PFSK-1 (cell line): ENCODE measurements around the gene RAP1A.

Source experiments
- FOXP2 ChIP-seq: optimal IDR thresholded peaks from 2 replicates; pipeline ENCODE3; 2011; ENCODE audit warnings: borderline replicate concordance, control low read depth, inconsistent platforms; ENCODE audit not compliant: insufficient read depth; ENCODE audit errors: extremely low read length, extremely low read depth
- POLR2AphosphoS5 ChIP-seq: IDR thresholded peaks from 2 replicates; pipeline ENCODE4 v1.6.1; 2012; ENCODE audit warnings: low read depth, mild to moderate bottlenecking, control low read depth, low read length, moderate library complexity
- SIN3A ChIP-seq: IDR thresholded peaks from 2 replicates; pipeline ENCODE4 v1.6.1; 2012; ENCODE audit warnings: mild to moderate bottlenecking, low read length, moderate library complexity, borderline replicate concordance; ENCODE audit not compliant: insufficient read depth
- TAF1 ChIP-seq: IDR thresholded peaks from 2 replicates; pipeline ENCODE4 v1.6.1; 2012; ENCODE audit warnings: low read length, control low read depth, borderline replicate concordance; ENCODE audit not compliant: insufficient read depth
- TF ChIP-seq, protein P1 (sequence below), 2 experiments: IDR thresholded peaks; 2 replicates each; pipeline versions ENCODE4 v1.6.1 to v1.8.0; 2011 to 2012; ENCODE audit warnings: low read depth in 2 of 2, low read length in 2 of 2, control low read depth in 1 of 2, inconsistent platforms in 1 of 2, mild to moderate bottlenecking in 1 of 2, moderate library complexity in 1 of 2; ENCODE audit not compliant: insufficient read depth in 1 of 2

The RAP1A gene

DNA sequence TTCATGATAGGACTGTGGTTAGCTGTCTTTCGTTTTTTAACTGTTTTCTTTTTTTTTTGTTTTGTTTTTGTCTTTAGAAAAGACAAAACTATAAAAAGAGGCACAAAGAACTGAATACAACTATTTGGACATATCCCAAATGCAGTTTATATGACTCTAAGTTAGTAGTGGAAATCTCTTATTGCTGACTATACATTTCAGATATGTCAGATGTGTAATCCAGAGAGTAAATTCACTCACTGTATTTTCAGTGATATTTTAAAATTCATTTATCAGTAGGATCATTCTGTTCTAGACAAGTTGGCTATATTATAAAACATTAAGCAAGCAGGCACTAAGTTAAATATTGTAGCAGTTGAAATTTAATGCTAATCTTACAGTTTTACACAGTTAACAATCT is 5.7 kb downstream of the RAP1A start:
- TF ChIP-seq POLR2AphosphoS5, result no peak
- TF ChIP-seq TAF1, result no peak
- TF ChIP-seq FOXP2, result no peak
- TF ChIP-seq SIN3A, result no peak
- TF ChIP-seq, protein P1, sequence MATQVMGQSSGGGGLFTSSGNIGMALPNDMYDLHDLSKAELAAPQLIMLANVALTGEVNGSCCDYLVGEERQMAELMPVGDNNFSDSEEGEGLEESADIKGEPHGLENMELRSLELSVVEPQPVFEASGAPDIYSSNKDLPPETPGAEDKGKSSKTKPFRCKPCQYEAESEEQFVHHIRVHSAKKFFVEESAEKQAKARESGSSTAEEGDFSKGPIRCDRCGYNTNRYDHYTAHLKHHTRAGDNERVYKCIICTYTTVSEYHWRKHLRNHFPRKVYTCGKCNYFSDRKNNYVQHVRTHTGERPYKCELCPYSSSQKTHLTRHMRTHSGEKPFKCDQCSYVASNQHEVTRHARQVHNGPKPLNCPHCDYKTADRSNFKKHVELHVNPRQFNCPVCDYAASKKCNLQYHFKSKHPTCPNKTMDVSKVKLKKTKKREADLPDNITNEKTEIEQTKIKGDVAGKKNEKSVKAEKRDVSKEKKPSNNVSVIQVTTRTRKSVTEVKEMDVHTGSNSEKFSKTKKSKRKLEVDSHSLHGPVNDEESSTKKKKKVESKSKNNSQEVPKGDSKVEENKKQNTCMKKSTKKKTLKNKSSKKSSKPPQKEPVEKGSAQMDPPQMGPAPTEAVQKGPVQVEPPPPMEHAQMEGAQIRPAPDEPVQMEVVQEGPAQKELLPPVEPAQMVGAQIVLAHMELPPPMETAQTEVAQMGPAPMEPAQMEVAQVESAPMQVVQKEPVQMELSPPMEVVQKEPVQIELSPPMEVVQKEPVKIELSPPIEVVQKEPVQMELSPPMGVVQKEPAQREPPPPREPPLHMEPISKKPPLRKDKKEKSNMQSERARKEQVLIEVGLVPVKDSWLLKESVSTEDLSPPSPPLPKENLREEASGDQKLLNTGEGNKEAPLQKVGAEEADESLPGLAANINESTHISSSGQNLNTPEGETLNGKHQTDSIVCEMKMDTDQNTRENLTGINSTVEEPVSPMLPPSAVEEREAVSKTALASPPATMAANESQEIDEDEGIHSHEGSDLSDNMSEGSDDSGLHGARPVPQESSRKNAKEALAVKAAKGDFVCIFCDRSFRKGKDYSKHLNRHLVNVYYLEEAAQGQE (IDR thresholded peaks at IDR 0.05; ENCODE audit: insufficient read depth in 1 of 2, low read depth in 2 of 2, low read length in 2 of 2), result no peak

DNA sequence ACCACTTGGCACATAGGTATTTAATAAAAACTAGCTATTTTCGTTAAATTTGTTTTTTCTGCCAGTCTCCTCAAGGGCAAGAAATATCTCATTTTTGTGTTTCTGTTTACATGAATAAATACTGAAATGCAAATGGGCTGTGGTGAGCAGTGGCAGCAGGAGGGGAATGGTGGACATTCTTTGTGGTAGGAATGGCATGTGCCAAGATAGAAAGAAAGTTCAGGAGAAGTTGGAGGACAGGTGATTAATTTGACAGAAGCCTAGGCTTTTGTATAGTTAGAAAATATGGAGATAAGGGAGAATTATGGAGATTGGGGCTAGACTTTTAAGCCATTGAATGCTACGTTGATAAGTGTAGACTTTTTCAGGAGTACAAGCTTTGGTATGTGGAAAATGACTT is 8.6 kb downstream of the RAP1A start:
- TF ChIP-seq POLR2AphosphoS5 (no peak), TAF1 (no peak), SIN3A (no peak), FOXP2 (no peak)
- TF ChIP-seq, protein P1 (IDR thresholded peaks at IDR 0.05; ENCODE audit: insufficient read depth in 1 of 2, low read depth in 2 of 2, low read length in 2 of 2), result no peak

DNA sequence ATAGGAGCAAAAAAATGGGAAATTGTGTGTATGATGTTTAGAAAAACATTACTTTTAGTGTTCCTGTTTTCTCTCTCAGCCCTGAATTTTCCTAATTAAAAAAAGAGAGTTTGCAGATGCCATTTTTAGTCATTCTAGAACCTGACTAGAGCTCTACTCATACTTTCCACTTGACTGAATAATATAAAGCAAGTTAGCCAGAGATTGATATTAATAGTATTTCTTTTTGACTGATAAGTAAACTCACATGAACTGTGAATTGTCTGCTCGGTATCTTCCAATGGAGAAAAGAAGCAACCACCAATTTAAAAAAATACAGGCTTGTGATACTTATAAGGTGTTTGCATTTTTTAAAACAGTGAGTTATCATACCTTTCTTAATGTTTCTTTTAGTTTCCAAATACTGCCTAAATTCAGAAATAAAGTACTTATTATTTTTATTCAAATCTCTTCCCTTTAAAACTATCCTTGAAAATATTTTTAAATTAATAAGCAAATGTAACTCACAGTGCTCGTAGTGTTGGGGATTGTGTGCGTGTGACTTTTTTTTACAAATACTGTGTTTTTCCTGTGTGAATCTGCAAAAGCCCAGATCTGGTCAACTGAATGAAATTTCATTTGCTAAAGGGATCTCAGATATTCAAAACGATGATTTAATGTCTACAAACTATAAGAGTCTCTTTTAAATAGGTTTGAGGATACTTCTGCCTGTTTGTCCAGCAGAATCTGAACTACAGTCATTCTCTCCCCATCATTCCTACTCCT is 9.8 kb downstream of the RAP1A start:
- TF ChIP-seq, protein P1 (IDR thresholded peaks at IDR 0.05; ENCODE audit: insufficient read depth in 1 of 2, low read depth in 2 of 2, low read length in 2 of 2), result no peak
- TF ChIP-seq TAF1 (no peak), POLR2AphosphoS5 (no peak), SIN3A (no peak), FOXP2 (no peak)

DNA sequence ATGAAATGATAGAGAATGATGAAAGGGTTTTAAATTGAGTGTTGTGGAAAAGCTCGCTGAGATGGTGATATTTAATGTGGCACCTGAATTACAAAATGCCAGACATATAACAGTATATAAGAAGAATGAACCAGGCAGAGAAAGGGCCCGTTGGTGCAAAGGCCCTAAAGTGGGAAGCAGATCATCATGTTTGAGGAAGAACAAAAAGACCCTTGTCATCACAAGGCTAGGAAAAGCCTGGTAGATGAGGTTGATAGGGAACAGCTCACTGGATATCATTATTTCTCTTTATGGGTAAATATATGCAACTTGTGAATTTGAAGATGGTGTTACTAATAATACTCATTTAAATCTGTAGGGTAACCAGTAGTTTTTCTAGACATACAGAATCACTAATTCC is 11.0 kb downstream of the RAP1A start:
- TF ChIP-seq, protein P1 (IDR thresholded peaks at IDR 0.05; ENCODE audit: insufficient read depth in 1 of 2, low read depth in 2 of 2, low read length in 2 of 2), result no peak
- TF ChIP-seq SIN3A, result no peak
- no peak for TF ChIP-seq POLR2AphosphoS5
- TF ChIP-seq TAF1, result no peak
- TF ChIP-seq FOXP2, result no peak
